ENCODE measurements around the gene CDHR3. TPM values are rescaled to one million over a fixed set of nuclear protein-coding genes. Genes with fewer than 3 reads are reported as not detected.

CDHR3 gene
- polyA plus RNA-seq, 3 donors, result 1.5 to 6.4 (median 2.8) TPM

GRCh38 chr7:106054156-106054910 lies 91.3 kb downstream of the CDHR3 start:
- H3K27ac ChIP-seq (ENCODE audit: low read depth, low read length), result no peak overlapping the region
- WGBS, 3 donors, result 87 to 95% (median 93%) methylated on average over 11 of the region's 11 CpGs

GRCh38 chr7:106054971-106055532 lies 92.0 kb downstream of the CDHR3 start:
- 81 to 85% (median 81%) methylated on average over 7 of the region's 7 CpGs for WGBS, 3 donors

GRCh38 chr7:106056513-106057203 lies 93.6 kb downstream of the CDHR3 start:
- WGBS, 3 donors, result 43 to 54% (median 44%) methylated on average over 9 of the region's 9 CpGs
- H3K27ac ChIP-seq (ENCODE audit: low read depth, low read length), result no peak overlapping the region

More at GRCh38 chr7:106054971-106055532, 92.0 kb downstream of the CDHR3 start:
- H3K27ac ChIP-seq (ENCODE audit: low read depth, low read length), result no peak overlapping the region

- WGBS, 3 donors, result 70 to 73% (median 70%) methylated on average over 10 of the region's 10 CpGs
- no peak overlapping the region for H3K27ac ChIP-seq (ENCODE audit: low read depth, low read length)
Observed at GRCh38 chr7:106057204-106057961, 94.3 kb downstream of the CDHR3 start.

GRCh38 chr7:106057962-106058927 lies 95.2 kb downstream of the CDHR3 start:
- 53 to 68% (median 68%) methylated on average over 19 of the region's 19 CpGs for WGBS, 3 donors
- no peak overlapping the region for H3K27ac ChIP-seq (ENCODE audit: low read depth, low read length)

- WGBS, 3 donors, result 90 to 95% (median 94%) methylated on average over 3 of the region's 3 CpGs
- H3K27ac ChIP-seq (ENCODE audit: low read depth, low read length), result no peak overlapping the region
Observed at GRCh38 chr7:106058928-106059324, 95.9 kb downstream of the CDHR3 start.

- H3K27ac ChIP-seq (ENCODE audit: low read depth, low read length), result no peak overlapping the region
- WGBS, 3 donors, result 46 to 90% (median 68%) methylated on average over 2 of the region's 2 CpGs
Observed at GRCh38 chr7:106059556-106059955, 96.5 kb downstream of the CDHR3 start.

GRCh38 chr7:106060394-106060920 lies 97.4 kb downstream of the CDHR3 start:
- 90 to 96% (median 91%) methylated on average over 7 of the region's 7 CpGs for WGBS, 3 donors
- H3K27ac ChIP-seq (ENCODE audit: low read depth, low read length), result no peak overlapping the region

GRCh38 chr7:106061301-106061979 lies 98.4 kb downstream of the CDHR3 start:
- H3K27ac ChIP-seq (ENCODE audit: low read depth, low read length), result no peak overlapping the region
- 89 to 95% (median 95%) methylated on average over 9 of the region's 9 CpGs for WGBS, 3 donors

GRCh38 chr7:106062006-106062405 lies 98.9 kb downstream of the CDHR3 start:
- WGBS, 3 donors, result 96 to 98% (median 96%) methylated on average over 7 of the region's 7 CpGs
- no peak overlapping the region for H3K27ac ChIP-seq (ENCODE audit: low read depth, low read length)

- H3K27ac ChIP-seq (ENCODE audit: low read depth, low read length), result no peak overlapping the region
- WGBS, 3 donors, result 82 to 91% (median 87%) methylated on average over 2 of the region's 2 CpGs
Observed at GRCh38 chr7:106062521-106062931, 99.5 kb downstream of the CDHR3 start.

- WGBS, 3 donors, result 71 to 86% (median 73%) methylated on average over 6 of the region's 6 CpGs
- H3K27ac ChIP-seq (ENCODE audit: low read depth, low read length), result no peak overlapping the region
Observed at GRCh38 chr7:106063024-106063423, 100.0 kb downstream of the CDHR3 start.

- 80 to 86% (median 82%) methylated on average over 2 of the region's 2 CpGs for WGBS, 3 donors
- no peak overlapping the region for H3K27ac ChIP-seq (ENCODE audit: low read depth, low read length)
Observed at GRCh38 chr7:106063692-106064091, 100.6 kb downstream of the CDHR3 start.

GRCh38 chr7:106064316-106064715 lies 101.3 kb downstream of the CDHR3 start:
- WGBS, 3 donors, result 73 to 88% (median 78%) methylated on average over 8 of the region's 8 CpGs
- H3K27ac ChIP-seq (ENCODE audit: low read depth, low read length), result no peak overlapping the region

GRCh38 chr7:106064771-106065574 lies 101.9 kb downstream of the CDHR3 start:
- H3K27ac ChIP-seq (ENCODE audit: low read depth, low read length), result no peak overlapping the region
- WGBS, 3 donors, result 35 to 48% (median 42%) methylated on average over 14 of the region's 14 CpGs
